Astrocyte (in vitro differentiated cells and primary cell): ENCODE measurements around the gene ZSWIM7.

Experiments
- EZH2 ChIP-seq: IDR thresholded peaks from 2 replicates; pipeline ENCODE4 v1.6.1; 2012; ENCODE audit warnings: mild to moderate bottlenecking, low read length, inconsistent platforms; ENCODE audit not compliant: insufficient read depth
- TF ChIP-seq, protein P1 (sequence below): IDR thresholded peaks from 2 replicates; pipeline ENCODE4 v1.5.1; 2011; ENCODE audit warnings: low read depth, mild to moderate bottlenecking, inconsistent platforms, low read length, moderate library complexity; ENCODE audit not compliant: insufficient read depth

DNA sequence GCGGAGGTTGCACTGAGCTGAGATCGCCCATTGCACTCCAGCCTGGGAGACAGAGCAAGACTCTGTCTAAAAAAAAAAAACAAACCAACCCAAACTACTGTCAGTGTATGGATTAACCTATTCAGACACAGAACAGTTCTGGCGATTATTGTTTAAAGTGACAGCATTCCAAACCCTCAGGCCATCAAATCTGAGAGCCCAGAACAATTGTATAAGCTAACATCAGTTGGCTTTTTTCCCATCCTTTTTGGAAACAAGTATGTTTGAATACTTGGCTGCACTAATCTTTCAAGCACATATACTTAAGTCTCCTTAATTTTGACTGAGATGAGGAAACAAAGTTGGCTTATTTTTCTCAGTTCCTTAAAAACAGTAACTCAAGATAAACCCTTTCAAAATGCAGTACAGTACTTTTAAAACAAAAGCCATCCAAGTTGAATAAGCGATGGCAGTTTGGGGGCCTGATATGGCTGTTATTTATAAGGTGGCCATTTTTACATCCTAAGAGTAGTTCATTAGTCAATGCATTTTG, 1.4 kb downstream of the ZSWIM7 start:
- TF ChIP-seq, protein P1, sequence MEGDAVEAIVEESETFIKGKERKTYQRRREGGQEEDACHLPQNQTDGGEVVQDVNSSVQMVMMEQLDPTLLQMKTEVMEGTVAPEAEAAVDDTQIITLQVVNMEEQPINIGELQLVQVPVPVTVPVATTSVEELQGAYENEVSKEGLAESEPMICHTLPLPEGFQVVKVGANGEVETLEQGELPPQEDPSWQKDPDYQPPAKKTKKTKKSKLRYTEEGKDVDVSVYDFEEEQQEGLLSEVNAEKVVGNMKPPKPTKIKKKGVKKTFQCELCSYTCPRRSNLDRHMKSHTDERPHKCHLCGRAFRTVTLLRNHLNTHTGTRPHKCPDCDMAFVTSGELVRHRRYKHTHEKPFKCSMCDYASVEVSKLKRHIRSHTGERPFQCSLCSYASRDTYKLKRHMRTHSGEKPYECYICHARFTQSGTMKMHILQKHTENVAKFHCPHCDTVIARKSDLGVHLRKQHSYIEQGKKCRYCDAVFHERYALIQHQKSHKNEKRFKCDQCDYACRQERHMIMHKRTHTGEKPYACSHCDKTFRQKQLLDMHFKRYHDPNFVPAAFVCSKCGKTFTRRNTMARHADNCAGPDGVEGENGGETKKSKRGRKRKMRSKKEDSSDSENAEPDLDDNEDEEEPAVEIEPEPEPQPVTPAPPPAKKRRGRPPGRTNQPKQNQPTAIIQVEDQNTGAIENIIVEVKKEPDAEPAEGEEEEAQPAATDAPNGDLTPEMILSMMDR = no peak
- no peak for TF ChIP-seq EZH2
